Endodermal cell (in vitro differentiated cells): ENCODE measurements around the gene LRP5. TPM values are rescaled to one million over a fixed set of nuclear protein-coding genes. Genes with fewer than 3 reads are reported as not detected.

Experiments
- DNase-seq: peaks from one replicate; pipeline ENCODE4 v3.0.0-alpha.2; 2017
- H3K27ac ChIP-seq: 2 replicates; pipeline ENCODE4 v1.5.1; 2013; ENCODE audit warnings: mild to moderate bottlenecking, low read depth, low read length, moderate library complexity
- H3K27me3 ChIP-seq: 2 replicates; pipeline ENCODE4 v1.6.1; 2013; ENCODE audit warnings: mild to moderate bottlenecking, low read length, moderate library complexity; ENCODE audit not compliant: insufficient read depth, control insufficient read depth, poor library complexity, severe bottlenecking
- H3K36me3 ChIP-seq: 2 replicates; pipeline ENCODE4 v1.7.0; 2013; ENCODE audit warnings: mild to moderate bottlenecking, low read length, moderate library complexity; ENCODE audit not compliant: control insufficient read depth, insufficient read depth
- H3K4me1 ChIP-seq: one replicate; pipeline ENCODE4 v1.7.0; 2013; ENCODE audit warnings: low read length; ENCODE audit not compliant: control insufficient read depth, insufficient read depth
- H3K4me3 ChIP-seq: 2 replicates; pipeline ENCODE4 v1.5.1; 2013; ENCODE audit warnings: mild to moderate bottlenecking, low read length, moderate library complexity
- H3K9ac ChIP-seq: 2 replicates; pipeline ENCODE4 v1.6.1; 2013; ENCODE audit warnings: mild to moderate bottlenecking, low read length, moderate library complexity; ENCODE audit not compliant: poor library complexity, severe bottlenecking; ENCODE audit errors: extremely low read depth
- H3K9me3 ChIP-seq: 2 replicates; pipeline ENCODE4 v1.6.1; 2013; ENCODE audit warnings: mild to moderate bottlenecking, low read length, moderate library complexity; ENCODE audit not compliant: control insufficient read depth
- H3K27ac Mint-ChIP-seq: 2 replicates; pipeline ENCODE4 v1.8.0; 2020; ENCODE audit warnings: mixed read lengths
- H3K27me3 Mint-ChIP-seq: 2 replicates; pipeline ENCODE4 v1.8.0; 2021; ENCODE audit warnings: mild to moderate bottlenecking, mixed read lengths; ENCODE audit not compliant: insufficient read depth
- H3K36me3 Mint-ChIP-seq: 2 replicates; pipeline ENCODE4 v1.8.0; 2020; ENCODE audit warnings: low read depth, mixed read lengths
- H3K4me1 Mint-ChIP-seq: 2 replicates; pipeline ENCODE4 v1.8.0; 2020; ENCODE audit warnings: mixed read lengths
- H3K4me3 Mint-ChIP-seq: 2 replicates; pipeline ENCODE4 v1.8.0; 2020; ENCODE audit warnings: mild to moderate bottlenecking, moderate library complexity, mixed read lengths
- H3K9me3 Mint-ChIP-seq: 2 replicates; pipeline ENCODE4 v1.8.0; 2020; ENCODE audit warnings: mild to moderate bottlenecking, mixed read lengths
- CTCF ChIP-seq: fragments of 200-600 bp; sonication (generic); conservative IDR thresholded peaks from 2 replicates; pipeline ENCODE4 v1.5.0; 2021; ENCODE audit warnings: antibody characterized with exemption, mild to moderate bottlenecking
- WGBS, 2 experiments: methylation state at CpG; one replicate each; pipeline versions ENCODE4 v1.1.5 to v1.1.7; 2013; ENCODE audit warnings: missing lambda C conversion rate in 2 of 2, mixed read lengths in 1 of 2; ENCODE audit not compliant: insufficient coverage in 1 of 2, insufficient read length in 1 of 2; 5-methylcytosine and 5-hydroxymethylcytosine counted together
- total RNA-seq, 2 donors: library from RNA; stranded (reverse); fragmentation: NEBNext Ultra II Directional in 1 of 2; extraction: Animal tissue kit (Norgen Biotek cat#: 25700) in 1 of 2; gene quantifications; 2 replicates in 1 of 2; 3 replicates in 1 of 2; pipeline ENCODE4 v1.2.1, GENCODE V29; 2021

Gene LRP5
- total RNA-seq, 2 donors from 2014 or later: 58.2 to 64.1 TPM

GRCh38 chr11:68351450-68352275, 39.3 kb downstream of the LRP5 start:
- WGBS, 2 experiments: 95 to 96% methylated on average over 26 to 32 of the region's 32 CpGs
- Mint-ChIP-seq H3K4me3 (no peak overlapping the region), H3K27ac (no peak overlapping the region), H3K27me3 (no peaks in the 10 kb centered on the region), H3K4me1 (no peaks in the 10 kb centered on the region), H3K36me3 (peaks cover 53% of the 10 kb centered on the region), H3K9me3 (peaks cover 1% of the 10 kb centered on the region)
- H3K4me3 ChIP-seq: no peak overlapping the region
- peak overlapping the region; percentile 10 for H3K27ac ChIP-seq
- no peaks in the 10 kb centered on the region for H3K9me3 ChIP-seq
- peaks cover 11% of the 10 kb centered on the region for H3K36me3 ChIP-seq
- no peak overlapping the region for H3K9ac ChIP-seq
- no peak for DNase-seq
- no peaks in the 10 kb centered on the region for H3K4me1 ChIP-seq
- no peaks in the 10 kb centered on the region for H3K27me3 ChIP-seq
- no peak for TF ChIP-seq CTCF

GRCh38 chr11:68352591-68352990, 40.2 kb downstream of the LRP5 start:
- 94 to 100% methylated on average over 2 to 4 of the region's 4 CpGs for WGBS, 2 experiments
- H3K27me3 ChIP-seq: no peaks in the 10 kb centered on the region
- no peaks in the 10 kb centered on the region for H3K9me3 ChIP-seq
- H3K4me1 Mint-ChIP-seq: no peaks in the 10 kb centered on the region
- H3K9ac ChIP-seq: no peak overlapping the region
- no peak overlapping the region for H3K4me3 ChIP-seq
- peaks cover 13% of the 10 kb centered on the region for H3K36me3 ChIP-seq
- DNase-seq: no peak
- H3K36me3 Mint-ChIP-seq: peaks cover 62% of the 10 kb centered on the region
- no peak overlapping the region for H3K4me3 Mint-ChIP-seq
- H3K27ac Mint-ChIP-seq: no peak overlapping the region
- no peak for TF ChIP-seq CTCF
- H3K9me3 Mint-ChIP-seq: peaks cover 1% of the 10 kb centered on the region
- H3K27ac ChIP-seq: no peak overlapping the region
- H3K27me3 Mint-ChIP-seq: no peaks in the 10 kb centered on the region
- no peaks in the 10 kb centered on the region for H3K4me1 ChIP-seq

GRCh38 chr11:68353118-68353517, 40.7 kb downstream of the LRP5 start:
- H3K4me3 Mint-ChIP-seq: no peak overlapping the region
- H3K9me3 Mint-ChIP-seq: peaks cover 3% of the 10 kb centered on the region
- peaks cover 63% of the 10 kb centered on the region for H3K36me3 Mint-ChIP-seq
- H3K27ac Mint-ChIP-seq: no peak overlapping the region
- no peaks in the 10 kb centered on the region for H3K27me3 Mint-ChIP-seq
- 80 to 92% methylated on average over 4 to 7 of the region's 7 CpGs for WGBS, 2 experiments
- H3K4me1 Mint-ChIP-seq: no peaks in the 10 kb centered on the region
- no peak overlapping the region for H3K4me3 ChIP-seq
- no peaks in the 10 kb centered on the region for H3K27me3 ChIP-seq
- no peaks in the 10 kb centered on the region for H3K4me1 ChIP-seq
- no peak overlapping the region for H3K27ac ChIP-seq
- no peak overlapping the region for H3K9ac ChIP-seq
- H3K36me3 ChIP-seq: peaks cover 14% of the 10 kb centered on the region
- no peaks in the 10 kb centered on the region for H3K9me3 ChIP-seq
- no peak for TF ChIP-seq CTCF
- no peak for DNase-seq
